ENCODE data around the gene FGGY. TPM values are rescaled to one million over a fixed set of nuclear protein-coding genes. Genes with fewer than 3 reads are reported as not detected.

FGGY gene
- total RNA-seq, 2 experiments from 2014 or later, result 6.6 to 9.7 TPM

- peaks cover 1% of the 10 kb centered on the region for H3K36me3 Mint-ChIP-seq
- no peaks in the 10 kb centered on the region for H3K27me3 Mint-ChIP-seq
- DNase-seq, result no peak
- peaks cover 1% of the 10 kb centered on the region for H3K9me3 Mint-ChIP-seq
- H3K27ac Mint-ChIP-seq, result no peak overlapping the region
- H3K4me3 Mint-ChIP-seq, result no peak overlapping the region
- H3K4me1 Mint-ChIP-seq, result no peaks in the 10 kb centered on the region
Measured at GRCh38 chr1:59653968-59654367, 357.1 kb downstream of the FGGY start.

- no peaks in the 10 kb centered on the region for H3K36me3 Mint-ChIP-seq
- no peak overlapping the region for H3K27ac Mint-ChIP-seq
- H3K9me3 Mint-ChIP-seq, result no peaks in the 10 kb centered on the region
- no peaks in the 10 kb centered on the region for H3K27me3 Mint-ChIP-seq
- DNase-seq, result no peak
- H3K4me1 Mint-ChIP-seq, result no peaks in the 10 kb centered on the region
- no peak overlapping the region for H3K4me3 Mint-ChIP-seq
Measured at GRCh38 chr1:59657873-59658465, 361.1 kb downstream of the FGGY start.

- Mint-ChIP-seq H3K4me1 (no peaks in the 10 kb centered on the region), H3K27ac (no peak overlapping the region), H3K36me3 (no peaks in the 10 kb centered on the region), H3K4me3 (no peak overlapping the region), H3K9me3 (no peaks in the 10 kb centered on the region), H3K27me3 (no peaks in the 10 kb centered on the region)
- DNase-seq, result no peak
Measured at GRCh38 chr1:59664166-59664565, 367.3 kb downstream of the FGGY start.

GRCh38 chr1:59666106-59666505 is 369.2 kb downstream of the FGGY start:
- Mint-ChIP-seq H3K27me3 (no peaks in the 10 kb centered on the region), H3K36me3 (no peaks in the 10 kb centered on the region), H3K27ac (no peak overlapping the region)

GRCh38 chr1:59667020-59667419 is 370.1 kb downstream of the FGGY start:
- Mint-ChIP-seq H3K27ac (no peak overlapping the region), H3K36me3 (no peaks in the 10 kb centered on the region), H3K9me3 (no peaks in the 10 kb centered on the region), H3K4me3 (no peak overlapping the region), H3K27me3 (no peaks in the 10 kb centered on the region), H3K4me1 (no peaks in the 10 kb centered on the region)
- DNase-seq, result no peak

More at GRCh38 chr1:59666106-59666505, 369.2 kb downstream of the FGGY start:
- DNase-seq, result no peak
- Mint-ChIP-seq H3K4me3 (no peak overlapping the region), H3K9me3 (no peaks in the 10 kb centered on the region), H3K4me1 (no peaks in the 10 kb centered on the region)

- H3K36me3 Mint-ChIP-seq, result no peaks in the 10 kb centered on the region
- DNase-seq, result no peak
- peaks cover 3% of the 10 kb centered on the region for H3K4me1 Mint-ChIP-seq
- no peak overlapping the region for H3K27ac Mint-ChIP-seq
- no peak overlapping the region for H3K4me3 Mint-ChIP-seq
- H3K9me3 Mint-ChIP-seq, result no peaks in the 10 kb centered on the region
- H3K27me3 Mint-ChIP-seq, result no peaks in the 10 kb centered on the region
Measured at GRCh38 chr1:59669752-59670312, 372.9 kb downstream of the FGGY start.

- no peak for DNase-seq
- no peaks in the 10 kb centered on the region for H3K27me3 Mint-ChIP-seq
- H3K4me1 Mint-ChIP-seq, result peaks cover 3% of the 10 kb centered on the region
- H3K9me3 Mint-ChIP-seq, result no peaks in the 10 kb centered on the region
- no peaks in the 10 kb centered on the region for H3K36me3 Mint-ChIP-seq
- H3K4me3 Mint-ChIP-seq, result no peak overlapping the region
- no peak overlapping the region for H3K27ac Mint-ChIP-seq
Measured at GRCh38 chr1:59670662-59671061, 373.8 kb downstream of the FGGY start.

- DNase-seq, result no peak
- Mint-ChIP-seq H3K36me3 (no peaks in the 10 kb centered on the region), H3K4me3 (no peak overlapping the region), H3K27me3 (no peaks in the 10 kb centered on the region), H3K27ac (no peak overlapping the region), H3K4me1 (peaks cover 3% of the 10 kb centered on the region), H3K9me3 (no peaks in the 10 kb centered on the region)
Measured at GRCh38 chr1:59671066-59671952, 374.4 kb downstream of the FGGY start.

- no peaks in the 10 kb centered on the region for H3K36me3 Mint-ChIP-seq
- no peak overlapping the region for H3K27ac Mint-ChIP-seq
- no peak overlapping the region for H3K4me3 Mint-ChIP-seq
- H3K9me3 Mint-ChIP-seq, result no peaks in the 10 kb centered on the region
- H3K27me3 Mint-ChIP-seq, result no peaks in the 10 kb centered on the region
- no peak for DNase-seq
- peaks cover 3% of the 10 kb centered on the region for H3K4me1 Mint-ChIP-seq
Measured at GRCh38 chr1:59671953-59672305, 375.0 kb downstream of the FGGY start.

- no peak for DNase-seq
- Mint-ChIP-seq H3K4me3 (no peak overlapping the region), H3K27ac (no peak overlapping the region), H3K4me1 (peaks cover 3% of the 10 kb centered on the region), H3K27me3 (no peaks in the 10 kb centered on the region), H3K36me3 (no peaks in the 10 kb centered on the region), H3K9me3 (no peaks in the 10 kb centered on the region)
Measured at GRCh38 chr1:59672851-59673572, 376.1 kb downstream of the FGGY start.

GRCh38 chr1:59673573-59674450 is 376.9 kb downstream of the FGGY start:
- H3K4me3 Mint-ChIP-seq, result no peak overlapping the region
- peaks cover 3% of the 10 kb centered on the region for H3K4me1 Mint-ChIP-seq
- no peak overlapping the region for H3K27ac Mint-ChIP-seq
- no peak for DNase-seq
- H3K36me3 Mint-ChIP-seq, result no peaks in the 10 kb centered on the region
- H3K27me3 Mint-ChIP-seq, result no peaks in the 10 kb centered on the region
- no peaks in the 10 kb centered on the region for H3K9me3 Mint-ChIP-seq

- Mint-ChIP-seq H3K4me3 (no peak overlapping the region), H3K36me3 (no peaks in the 10 kb centered on the region), H3K4me1 (peaks cover 3% of the 10 kb centered on the region), H3K9me3 (no peaks in the 10 kb centered on the region), H3K27ac (no peak overlapping the region), H3K27me3 (no peaks in the 10 kb centered on the region)
- DNase-seq, result no peak
Measured at GRCh38 chr1:59674595-59674994, 377.7 kb downstream of the FGGY start.

- peaks cover 3% of the 10 kb centered on the region for H3K4me1 Mint-ChIP-seq
- no peak overlapping the region for H3K27ac Mint-ChIP-seq
- H3K9me3 Mint-ChIP-seq, result no peaks in the 10 kb centered on the region
- H3K27me3 Mint-ChIP-seq, result no peaks in the 10 kb centered on the region
- no peak overlapping the region for H3K4me3 Mint-ChIP-seq
- H3K36me3 Mint-ChIP-seq, result no peaks in the 10 kb centered on the region
- DNase-seq, result no peak
Measured at GRCh38 chr1:59675936-59676335, 379.0 kb downstream of the FGGY start.

GRCh38 chr1:59678040-59678439 is 381.1 kb downstream of the FGGY start:
- Mint-ChIP-seq H3K4me3 (no peak overlapping the region), H3K9me3 (no peaks in the 10 kb centered on the region), H3K27me3 (no peaks in the 10 kb centered on the region), H3K36me3 (no peaks in the 10 kb centered on the region), H3K27ac (no peak overlapping the region), H3K4me1 (peaks cover 3% of the 10 kb centered on the region)
- no peak for DNase-seq
